GM19468 (cell line): ENCODE data around the gene SAMHD1.
"Not testable (repeated sequence)": the region's sequence is repeated elsewhere in the genome, so short reads cannot be mapped to it uniquely, and the experiment has no call there.

Source experiments
- ATAC-seq: cut with Tn5 transposase; IDR thresholded peaks from one replicate; pipeline ENCODE4 v1.9.1; 2021; ENCODE audit warnings: mild to moderate bottlenecking, moderate library complexity, moderate number of reproducible peaks; ENCODE audit not compliant: unreplicated experiment; ENCODE audit errors: extremely low read depth

SAMHD1 gene

GRCh38 chr20:36951198-36951978 is at the start of gene SAMHD1:
TSS of gene SAMHD1 (minus strand) at chr20:36951708. CDS start at chr20:36951643, 65 bp downstream.
- ATAC-seq, result peak; percentile 80

DNA sequence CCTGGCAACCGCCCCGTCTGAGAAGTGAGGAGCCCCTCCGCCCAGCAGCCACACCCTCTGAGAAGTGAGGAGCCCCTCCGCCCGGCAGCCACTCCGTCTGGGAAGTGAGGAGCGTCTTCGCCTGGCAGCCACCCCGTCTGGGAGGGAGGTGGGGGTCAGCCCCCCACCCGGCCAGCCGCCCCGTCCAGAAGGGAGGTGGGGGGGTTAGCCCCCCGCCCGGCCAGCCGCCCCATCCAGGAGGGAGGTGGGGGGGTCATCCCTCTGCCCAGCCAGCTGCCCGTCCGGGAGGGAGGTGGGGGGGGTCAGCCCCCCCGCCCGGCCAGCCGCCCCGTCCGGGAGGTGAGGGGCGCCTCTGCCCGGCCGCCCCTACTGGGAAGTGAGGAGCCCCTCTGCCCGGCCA is 48.7 kb upstream of the SAMHD1 start:
- ATAC-seq, result not testable (repeated sequence)

- ATAC-seq, result no peak
Measured at GRCh38 chr20:36998652-36999051, 47.1 kb upstream of the SAMHD1 start.

DNA sequence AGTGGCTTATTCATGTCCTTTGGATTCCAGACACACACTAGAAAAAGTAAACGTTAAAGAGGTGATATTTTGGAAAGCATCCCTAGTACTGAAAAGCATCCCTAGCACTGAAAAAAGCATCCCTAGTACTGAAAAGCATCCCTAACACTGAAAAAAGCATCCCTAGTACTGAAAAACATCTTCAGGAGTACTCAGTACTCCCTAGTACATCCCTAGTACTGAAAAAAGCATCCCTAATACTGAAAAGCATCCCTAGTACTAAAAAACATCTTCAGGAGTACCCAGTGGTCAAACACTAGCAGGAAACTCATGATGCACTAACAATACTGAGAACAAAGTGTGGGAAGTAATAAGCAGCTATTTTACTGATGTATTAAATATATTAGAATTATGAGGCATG is 45.6 kb upstream of the SAMHD1 start:
- no peak for ATAC-seq

- not testable (repeated sequence) for ATAC-seq
Measured at GRCh38 chr20:36994221-36994620, 42.7 kb upstream of the SAMHD1 start.

DNA sequence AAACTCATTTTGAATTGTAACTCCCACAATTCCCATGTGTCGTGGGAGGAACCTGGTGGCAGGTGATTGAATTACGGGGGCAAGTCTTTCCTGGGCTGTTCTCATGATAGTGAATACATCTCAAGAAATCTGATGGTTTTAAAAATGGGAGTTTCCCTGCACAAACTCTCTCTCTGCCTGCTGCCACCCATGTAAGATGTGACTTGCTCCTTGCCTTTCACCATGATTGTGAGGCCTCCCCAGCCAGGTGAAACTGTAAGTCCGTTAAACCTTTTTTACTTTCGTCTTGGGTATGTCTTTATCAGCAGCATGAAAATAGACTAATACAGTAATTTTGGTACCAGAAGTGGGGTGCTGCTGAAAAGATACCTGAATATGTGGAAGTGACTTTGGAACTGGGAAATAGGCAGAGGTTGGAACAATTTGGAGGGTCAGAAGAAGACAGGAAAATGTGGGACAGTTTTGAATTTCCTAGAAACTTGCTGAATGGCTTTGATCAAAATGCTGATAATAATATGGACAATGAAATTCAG is 41.4 kb upstream of the SAMHD1 start:
- ATAC-seq, result no peak

- ATAC-seq, result no peak
Measured at GRCh38 chr20:36991703-36992102, 40.2 kb upstream of the SAMHD1 start.

- no peak for ATAC-seq
Measured at GRCh38 chr20:36989797-36990196, 38.3 kb upstream of the SAMHD1 start.

- ATAC-seq, result no peak
Measured at GRCh38 chr20:36988494-36988966, 37.0 kb upstream of the SAMHD1 start.

DNA sequence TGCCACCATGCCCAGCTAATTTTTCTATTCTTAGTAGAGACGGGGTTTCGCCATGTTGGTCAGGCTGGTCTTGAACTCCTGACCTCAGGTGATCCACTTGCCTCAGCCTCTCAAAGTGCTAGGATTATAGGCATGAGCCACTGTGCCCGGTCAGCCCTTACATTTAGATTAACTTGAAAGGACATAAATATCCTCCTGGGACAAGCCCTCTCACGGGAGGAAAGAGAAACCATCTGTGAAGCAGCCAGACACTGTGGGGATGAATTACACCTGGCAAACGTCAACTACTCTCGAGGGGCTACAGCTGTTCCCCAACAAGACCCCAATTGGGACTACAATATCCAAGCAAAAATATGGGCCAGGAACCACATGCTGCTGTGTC is 32.7 kb upstream of the SAMHD1 start:
- ATAC-seq, result no peak

GRCh38 chr20:36975099-36975818 is 23.8 kb upstream of the SAMHD1 start:
- ATAC-seq, result no peak

- no peak for ATAC-seq
Measured at GRCh38 chr20:36974660-36975059, 23.2 kb upstream of the SAMHD1 start.

GRCh38 chr20:36971103-36971502 is 19.6 kb upstream of the SAMHD1 start:
- ATAC-seq, result no peak

DNA sequence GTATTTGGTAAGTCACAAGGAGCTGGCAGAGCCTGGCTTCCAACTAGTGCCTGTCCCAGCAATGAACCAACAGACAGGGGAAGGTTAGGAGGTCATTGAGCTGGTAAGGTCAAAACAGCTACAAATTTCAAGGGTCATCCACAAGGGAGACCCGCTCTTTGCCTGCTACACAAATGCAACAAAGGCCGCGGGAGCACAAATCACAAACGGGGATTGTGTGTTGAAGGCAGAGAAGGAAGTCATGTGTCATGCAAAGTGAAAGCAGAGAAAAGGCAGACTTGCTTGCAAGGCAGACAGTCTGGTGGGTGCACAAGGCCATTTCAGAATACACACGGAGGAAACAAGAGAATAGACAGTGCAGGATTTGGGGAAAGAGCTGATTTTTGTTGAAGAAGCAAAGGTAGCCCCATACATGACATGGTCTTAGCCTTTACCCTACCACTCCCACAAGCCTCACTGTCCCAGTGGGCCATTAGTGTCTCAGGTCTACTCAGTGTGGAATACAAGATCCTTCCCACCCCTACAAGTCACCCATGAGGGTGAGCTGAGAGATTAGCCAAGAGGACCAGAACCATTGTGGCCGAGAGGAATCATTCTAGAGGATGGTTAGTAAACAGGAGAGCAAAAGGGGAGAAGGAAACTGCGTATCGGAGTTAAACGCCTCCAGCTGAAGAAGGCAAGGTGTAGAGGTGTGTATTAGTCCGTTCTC is 18.1 kb upstream of the SAMHD1 start:
- no peak for ATAC-seq

- ATAC-seq, result no peak
Measured at GRCh38 chr20:36969051-36969450, 17.5 kb upstream of the SAMHD1 start.

DNA sequence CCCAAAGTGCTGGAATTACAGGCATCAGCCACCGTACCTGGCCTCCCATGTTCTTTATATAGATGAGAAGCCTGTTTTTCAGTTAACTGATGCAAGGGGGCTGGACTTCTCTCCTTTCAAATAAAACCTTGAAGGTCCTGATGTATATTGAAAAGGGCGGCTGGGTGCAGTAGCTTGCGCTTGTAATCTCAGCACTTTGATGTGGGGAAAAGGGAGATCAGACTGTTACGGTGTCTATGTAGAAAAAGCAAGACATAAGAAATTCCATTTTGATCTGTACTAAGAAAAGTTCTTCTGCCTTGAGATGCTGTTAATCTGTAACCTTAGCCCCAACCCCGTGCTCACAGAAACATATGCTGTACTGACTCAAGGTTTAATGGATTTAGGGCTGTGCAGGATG is 16.1 kb upstream of the SAMHD1 start:
- no peak for ATAC-seq

- not testable (repeated sequence) for ATAC-seq
Measured at GRCh38 chr20:36966965-36967364, 15.5 kb upstream of the SAMHD1 start.

DNA sequence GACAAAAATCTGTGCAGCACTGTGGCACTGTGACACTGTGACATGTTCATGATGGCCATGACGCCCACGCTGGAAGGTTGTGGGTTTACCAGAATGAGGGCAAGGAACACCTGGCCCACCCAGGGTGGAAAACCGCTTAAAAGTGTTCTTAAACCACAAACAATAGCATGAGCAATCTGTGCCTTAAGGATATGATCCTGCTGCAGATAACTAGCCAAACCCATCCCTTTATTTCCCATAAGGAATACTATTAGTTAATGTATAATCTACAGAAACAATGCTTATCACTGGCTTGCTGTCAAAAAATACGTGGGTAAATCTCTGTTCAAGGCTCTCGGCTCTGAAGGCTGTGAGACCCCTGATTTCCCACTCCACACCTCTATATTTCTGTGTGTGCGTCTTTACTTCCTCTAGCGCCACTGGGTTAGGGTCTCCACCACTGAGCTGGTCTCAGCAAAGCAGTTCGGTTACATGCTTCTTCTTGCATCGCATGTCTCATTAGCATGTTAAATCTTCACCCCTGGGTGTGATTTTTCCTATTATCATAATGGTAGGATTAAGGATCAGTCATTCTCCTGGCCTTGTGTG is 10.9 kb upstream of the SAMHD1 start:
- ATAC-seq, result not testable (repeated sequence)

DNA sequence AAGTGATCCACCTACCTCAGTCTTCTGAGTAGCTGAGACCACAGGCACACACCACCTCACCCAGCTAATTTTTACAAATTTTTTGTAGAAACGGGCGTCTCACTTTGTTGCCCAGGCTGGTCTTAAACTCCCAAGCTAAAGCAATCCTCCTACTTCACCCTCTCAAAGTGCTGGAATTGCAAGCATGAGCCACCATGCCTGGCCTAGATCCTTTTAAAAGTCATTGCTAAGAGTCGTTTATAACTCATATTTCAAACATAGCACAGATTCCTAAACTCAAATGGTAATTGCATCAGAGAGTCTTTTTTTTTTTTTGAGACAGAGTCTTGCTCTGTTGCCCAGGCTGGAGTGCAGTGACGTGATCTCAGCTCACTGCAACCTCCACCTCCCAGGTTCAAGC is 7.7 kb upstream of the SAMHD1 start:
- no peak for ATAC-seq
